Measurements from ENCODE around the gene KDM4B. TPM values are rescaled to one million over a fixed set of nuclear protein-coding genes. Genes with fewer than 3 reads are reported as not detected.

The KDM4B gene
- polyA plus RNA-seq, 1 of the 3 experiments (the other 2 are of a cell fraction) = 12.2 TPM

DNA sequence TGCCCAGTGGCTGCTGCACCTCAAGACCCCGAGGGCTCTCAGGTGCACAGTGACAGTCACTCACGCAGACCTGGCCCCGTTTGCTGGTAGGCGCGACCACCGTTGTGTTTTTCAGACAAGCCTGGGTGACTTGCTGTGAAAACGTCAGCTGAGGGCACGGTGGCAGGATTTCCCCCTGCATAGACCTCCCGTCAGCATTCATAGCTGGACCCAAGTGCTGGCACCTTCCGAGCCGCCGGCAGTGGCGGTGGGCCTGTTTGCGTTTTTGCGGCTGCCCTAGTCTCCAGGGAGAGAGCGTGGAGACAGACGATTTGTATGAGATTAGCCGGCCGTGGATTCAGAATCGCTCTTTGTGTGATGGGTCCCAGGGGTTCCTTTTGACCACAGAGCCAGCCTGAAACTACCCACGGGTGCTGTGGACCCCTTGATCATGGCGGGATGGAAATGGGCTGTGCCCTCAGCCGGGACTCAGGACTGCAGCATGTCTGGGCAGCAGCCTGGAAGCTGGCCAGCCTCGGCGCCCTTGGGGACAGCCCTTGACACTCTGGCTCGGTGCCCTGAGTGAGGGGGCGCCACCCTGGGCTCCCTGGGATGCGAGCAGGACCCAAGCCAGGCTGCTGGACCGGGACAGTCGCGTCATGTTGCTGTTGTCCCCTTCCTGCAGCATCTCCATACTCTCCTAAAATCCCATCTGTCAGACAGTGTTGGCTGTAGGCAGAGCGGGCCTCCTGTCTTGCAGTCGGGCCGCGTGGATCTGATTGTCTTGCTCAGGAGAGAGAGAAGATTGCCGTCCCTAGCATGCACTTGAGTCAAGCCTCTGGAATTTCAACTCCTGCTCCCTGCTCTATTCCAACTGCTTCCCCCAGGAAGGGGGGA is 8.6 kb downstream of the KDM4B start (continued):
- TF ChIP-seq, protein P1, sequence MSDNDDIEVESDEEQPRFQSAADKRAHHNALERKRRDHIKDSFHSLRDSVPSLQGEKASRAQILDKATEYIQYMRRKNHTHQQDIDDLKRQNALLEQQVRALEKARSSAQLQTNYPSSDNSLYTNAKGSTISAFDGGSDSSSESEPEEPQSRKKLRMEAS (IDR thresholded peaks at IDR 0.05; ENCODE audit: low read depth) = peak; percentile 98
- TF ChIP-seq GABPA (IDR thresholded peaks at IDR 0.05; ENCODE audit: low read depth) (no peak), JUND (IDR thresholded peaks at IDR 0.05) (peak; percentile 73; the same call in 1 of the 2 replicates), NFIC (IDR thresholded peaks at IDR 0.05; ENCODE audit: borderline replicate concordance) (peak; percentile 77), NRF1 (IDR thresholded peaks at IDR 0.05; ENCODE audit: low read depth, low read length) (no peak)
- TF ChIP-seq, protein P2, sequence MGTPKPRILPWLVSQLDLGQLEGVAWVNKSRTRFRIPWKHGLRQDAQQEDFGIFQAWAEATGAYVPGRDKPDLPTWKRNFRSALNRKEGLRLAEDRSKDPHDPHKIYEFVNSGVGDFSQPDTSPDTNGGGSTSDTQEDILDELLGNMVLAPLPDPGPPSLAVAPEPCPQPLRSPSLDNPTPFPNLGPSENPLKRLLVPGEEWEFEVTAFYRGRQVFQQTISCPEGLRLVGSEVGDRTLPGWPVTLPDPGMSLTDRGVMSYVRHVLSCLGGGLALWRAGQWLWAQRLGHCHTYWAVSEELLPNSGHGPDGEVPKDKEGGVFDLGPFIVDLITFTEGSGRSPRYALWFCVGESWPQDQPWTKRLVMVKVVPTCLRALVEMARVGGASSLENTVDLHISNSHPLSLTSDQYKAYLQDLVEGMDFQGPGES (IDR thresholded peaks at IDR 0.05; ENCODE audit: low read depth, low read length) = no peak

DNA sequence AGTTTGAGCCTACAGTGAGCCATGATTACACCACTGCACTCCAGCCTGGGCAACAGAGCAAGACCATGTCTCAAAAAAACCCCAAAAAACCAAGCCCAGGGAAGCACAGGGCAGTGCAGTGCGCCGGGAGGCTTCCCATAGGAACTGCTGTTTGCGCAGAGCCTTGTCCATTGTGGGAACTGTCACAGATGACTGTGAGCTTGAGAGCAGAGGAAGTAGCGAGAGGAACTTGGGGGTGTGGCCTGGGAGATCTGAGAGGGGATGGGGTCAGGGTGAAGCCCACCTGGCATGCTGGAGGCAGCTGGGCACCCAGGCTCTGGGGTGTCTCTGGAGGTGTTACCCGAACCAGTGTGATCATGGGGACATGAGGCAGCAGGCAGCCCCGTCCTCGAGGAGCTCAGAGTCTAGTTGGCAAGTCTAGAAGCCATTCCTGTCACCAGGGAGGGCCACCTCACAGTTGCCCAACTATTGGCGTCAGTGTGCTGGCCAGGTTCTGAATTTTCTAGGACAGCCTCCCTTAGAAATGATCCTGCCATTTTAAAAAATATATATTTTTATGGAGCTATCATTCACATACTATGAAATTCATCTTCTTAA is 10.4 kb downstream of the KDM4B start:
- no peak overlapping the region for H2AFZ ChIP-seq (ENCODE audit: low read depth)
- no peaks in the 10 kb centered on the region for H3K27me3 ChIP-seq (ENCODE audit: insufficient read depth)
- peak; percentile 20 for DNase-seq
- no peaks in the 10 kb centered on the region for H3K36me3 ChIP-seq (replicated peaks in 1 of 2; ENCODE audit: control insufficient read depth in 1 of 2, insufficient read depth in 2 of 2, low read length in 1 of 2)
- H3K9me3 ChIP-seq = no peaks in the 10 kb centered on the region
- TF ChIP-seq, protein P3, sequence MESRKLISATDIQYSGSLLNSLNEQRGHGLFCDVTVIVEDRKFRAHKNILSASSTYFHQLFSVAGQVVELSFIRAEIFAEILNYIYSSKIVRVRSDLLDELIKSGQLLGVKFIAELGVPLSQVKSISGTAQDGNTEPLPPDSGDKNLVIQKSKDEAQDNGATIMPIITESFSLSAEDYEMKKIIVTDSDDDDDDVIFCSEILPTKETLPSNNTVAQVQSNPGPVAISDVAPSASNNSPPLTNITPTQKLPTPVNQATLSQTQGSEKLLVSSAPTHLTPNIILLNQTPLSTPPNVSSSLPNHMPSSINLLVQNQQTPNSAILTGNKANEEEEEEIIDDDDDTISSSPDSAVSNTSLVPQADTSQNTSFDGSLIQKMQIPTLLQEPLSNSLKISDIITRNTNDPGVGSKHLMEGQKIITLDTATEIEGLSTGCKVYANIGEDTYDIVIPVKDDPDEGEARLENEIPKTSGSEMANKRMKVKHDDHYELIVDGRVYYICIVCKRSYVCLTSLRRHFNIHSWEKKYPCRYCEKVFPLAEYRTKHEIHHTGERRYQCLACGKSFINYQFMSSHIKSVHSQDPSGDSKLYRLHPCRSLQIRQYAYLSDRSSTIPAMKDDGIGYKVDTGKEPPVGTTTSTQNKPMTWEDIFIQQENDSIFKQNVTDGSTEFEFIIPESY (IDR thresholded peaks at IDR 0.05; ENCODE audit: borderline replicate concordance, low read depth) = no peak
- TF ChIP-seq YY1 (IDR thresholded peaks at IDR 0.05; ENCODE audit: low read depth) = no peak
- TF ChIP-seq FOSL2 (IDR thresholded peaks at IDR 0.05; ENCODE audit: borderline replicate concordance, low read depth) = no peak
- no peak for TF ChIP-seq TEAD4 (IDR thresholded peaks at IDR 0.05; ENCODE audit: borderline replicate concordance, insufficient read depth)
- TF ChIP-seq FOXM1 (IDR thresholded peaks at IDR 0.05; ENCODE audit: low read depth) = no peak
- no peak for TF ChIP-seq RCOR1 (IDR thresholded peaks at IDR 0.05; ENCODE audit: low read length)
- no peak for TF ChIP-seq SIN3A (IDR thresholded peaks at IDR 0.05; ENCODE audit: borderline replicate concordance, low read depth, low read length)
- no peak for TF ChIP-seq POLR2AphosphoS5 (IDR thresholded peaks at IDR 0.05; ENCODE audit: low read depth, low read length)
- TF ChIP-seq ELF1 (IDR thresholded peaks at IDR 0.05) = no peak
- ChIA-PET CTCF (interaction anchor here (1.3 to 4.7 kb wide), 3 partner anchors 22 to 58 kb away, joined by 3 to 34 read pairs (median 3); no protein-coding TSS in a partner anchor), POLR2A (no interaction called here)
- 97% methylated on average over 5 of the region's 8 CpGs for WGBS (ENCODE audit: low lambda C conversion rate)
- peaks cover 16% of the 10 kb centered on the region for H3F3A ChIP-seq (replicated peaks; ENCODE audit: insufficient read depth)
- 0 out of 2 replicates have a peak overlapping the region, but pooled peaks have one; percentile 11 for H3K4me2 ChIP-seq
- H3K4me1 ChIP-seq (ENCODE audit: control insufficient read depth in 1 of 2, insufficient read depth in 2 of 2, low read depth in 1 of 2, low read length in 1 of 2) = peaks cover 28 to 37% of the 10 kb centered on the region in 2 experiments
- no peak overlapping the region for H3K27ac ChIP-seq (ENCODE audit: low read depth in 2 of 2, low read length in 1 of 2)
- H3K9ac ChIP-seq = no peak overlapping the region
- peaks cover 50% of the 10 kb centered on the region for H4K20me1 ChIP-seq (ENCODE audit: insufficient read depth)
- no peaks in the 10 kb centered on the region for H3K9me2 ChIP-seq
- H3K79me2 ChIP-seq (ENCODE audit: insufficient read depth) = peaks cover 98% of the 10 kb centered on the region
- H3K4me3 ChIP-seq (ENCODE audit: low read depth in 2 of 2, low read length in 1 of 2) = no peak overlapping the region
